Esophagus squamous epithelium (tissue), 4 donors: ENCODE results near the gene P3H2.

ENCODE experiments used
- POLR2A ChIP-seq, 4 donors: fragments of 450-650 bp; IDR thresholded peaks; one replicate each; pipeline ENCODE4 v1.6.1; 2017; ENCODE audit warnings: antibody characterized with exemption in 4 of 4, mild to moderate bottlenecking in 4 of 4, moderate library complexity in 3 of 4
- TF ChIP-seq, protein P1 (sequence below), 6 experiments: fragments of 450-650 bp in 4 of 6; fragments of 200-600 bp in 2 of 6; sonication (generic) in 2 of 6; IDR thresholded peaks; one replicate each; pipeline ENCODE4 v1.5.1; 2016 to 2019; ENCODE audit warnings: antibody characterized with exemption in 6 of 6, mild to moderate bottlenecking in 4 of 6, moderate library complexity in 4 of 6

DNA sequence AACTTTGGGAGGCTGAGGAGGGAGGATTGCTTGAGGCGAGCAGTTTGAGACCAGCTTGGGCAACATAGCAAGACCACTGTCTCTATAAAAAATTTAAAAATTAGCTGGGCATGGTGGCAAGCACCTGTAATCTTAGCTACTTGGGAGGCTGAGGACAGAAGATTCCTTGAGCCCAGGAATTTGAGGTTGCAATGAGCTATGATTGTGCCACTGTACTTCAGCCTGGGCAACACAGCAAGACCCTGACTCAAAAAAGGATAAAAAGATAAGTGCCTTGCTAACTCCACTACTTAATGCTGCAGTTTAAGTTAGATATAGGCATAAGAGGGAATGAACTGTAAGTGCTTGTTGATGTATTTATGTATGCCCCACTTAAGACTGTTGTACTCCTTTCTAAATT is 102.2 kb downstream of the P3H2 start:
- TF ChIP-seq, protein P1, sequence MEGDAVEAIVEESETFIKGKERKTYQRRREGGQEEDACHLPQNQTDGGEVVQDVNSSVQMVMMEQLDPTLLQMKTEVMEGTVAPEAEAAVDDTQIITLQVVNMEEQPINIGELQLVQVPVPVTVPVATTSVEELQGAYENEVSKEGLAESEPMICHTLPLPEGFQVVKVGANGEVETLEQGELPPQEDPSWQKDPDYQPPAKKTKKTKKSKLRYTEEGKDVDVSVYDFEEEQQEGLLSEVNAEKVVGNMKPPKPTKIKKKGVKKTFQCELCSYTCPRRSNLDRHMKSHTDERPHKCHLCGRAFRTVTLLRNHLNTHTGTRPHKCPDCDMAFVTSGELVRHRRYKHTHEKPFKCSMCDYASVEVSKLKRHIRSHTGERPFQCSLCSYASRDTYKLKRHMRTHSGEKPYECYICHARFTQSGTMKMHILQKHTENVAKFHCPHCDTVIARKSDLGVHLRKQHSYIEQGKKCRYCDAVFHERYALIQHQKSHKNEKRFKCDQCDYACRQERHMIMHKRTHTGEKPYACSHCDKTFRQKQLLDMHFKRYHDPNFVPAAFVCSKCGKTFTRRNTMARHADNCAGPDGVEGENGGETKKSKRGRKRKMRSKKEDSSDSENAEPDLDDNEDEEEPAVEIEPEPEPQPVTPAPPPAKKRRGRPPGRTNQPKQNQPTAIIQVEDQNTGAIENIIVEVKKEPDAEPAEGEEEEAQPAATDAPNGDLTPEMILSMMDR (IDR thresholded peaks at IDR 0.05), result no peak
- no peak for TF ChIP-seq POLR2A (IDR thresholded peaks at IDR 0.05)
